Measurements from ENCODE around the gene NR2F1-AS1. TPM values are rescaled to one million over a fixed set of nuclear protein-coding genes. Genes with fewer than 3 reads are reported as not detected.

The NR2F1-AS1 gene
- total RNA-seq, 1 experiment from 2014 or later, result not detected

DNA sequence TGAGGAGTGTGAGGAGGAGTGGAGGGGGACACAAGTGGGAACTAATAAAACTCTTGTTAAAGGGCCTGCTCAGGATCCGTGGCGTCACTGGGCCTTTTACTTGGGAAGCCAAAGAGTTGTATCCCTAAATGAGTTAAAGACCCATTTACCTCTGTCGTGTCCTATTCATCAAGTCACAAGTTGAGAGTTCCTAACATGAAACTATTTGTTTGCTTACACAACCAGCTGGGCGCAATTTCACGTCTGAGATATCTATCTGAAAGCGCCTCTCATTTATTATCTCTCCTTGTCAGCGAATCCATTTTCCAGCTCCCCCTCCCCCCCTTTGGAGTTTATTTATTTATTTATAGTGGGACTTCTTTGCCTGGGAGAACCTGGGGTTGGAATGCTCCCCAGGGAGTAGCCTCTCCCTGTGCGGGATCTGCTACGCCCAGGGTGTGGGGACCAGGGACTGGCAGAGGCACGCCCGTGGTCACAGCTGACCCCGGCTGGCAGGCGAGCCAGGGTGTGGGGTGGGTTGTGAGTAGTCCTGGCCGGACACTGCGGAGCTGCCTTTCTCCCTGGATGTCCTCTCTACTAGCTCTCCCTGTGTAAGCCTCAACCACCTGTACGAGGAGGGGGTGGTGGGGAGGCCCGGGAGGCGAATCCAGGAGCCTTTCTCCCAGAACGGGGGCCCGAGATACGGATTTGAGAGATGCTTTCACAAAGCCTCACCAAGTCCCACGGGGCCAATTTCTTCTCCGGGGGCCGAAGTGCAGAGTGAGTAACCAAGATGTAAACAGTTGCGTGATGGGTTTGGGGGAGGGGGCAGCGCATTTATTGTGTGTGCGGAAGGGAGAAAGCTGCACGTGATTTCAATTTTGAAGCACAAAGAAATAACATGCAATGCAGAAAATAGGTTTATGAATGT lies 17.3 kb upstream of the NR2F1-AS1 start:
- Mint-ChIP-seq H3K27ac (ENCODE audit: unreplicated experiment) (no peak overlapping the region), H3K27me3 (ENCODE audit: insufficient read depth, unreplicated experiment) (no peaks in the 10 kb centered on the region), H3K9me3 (ENCODE audit: unreplicated experiment) (no peaks in the 10 kb centered on the region), H3K4me3 (ENCODE audit: unreplicated experiment) (no peak overlapping the region), H3K36me3 (ENCODE audit: insufficient read depth, unreplicated experiment) (no peaks in the 10 kb centered on the region), H3K4me1 (ENCODE audit: low read depth, unreplicated experiment) (no peaks in the 10 kb centered on the region)
- intact Hi-C loops (cut with micrococcal nuclease; ENCODE audit: unreplicated experiment), result no loop called here
- TF ChIP-seq, protein P1, sequence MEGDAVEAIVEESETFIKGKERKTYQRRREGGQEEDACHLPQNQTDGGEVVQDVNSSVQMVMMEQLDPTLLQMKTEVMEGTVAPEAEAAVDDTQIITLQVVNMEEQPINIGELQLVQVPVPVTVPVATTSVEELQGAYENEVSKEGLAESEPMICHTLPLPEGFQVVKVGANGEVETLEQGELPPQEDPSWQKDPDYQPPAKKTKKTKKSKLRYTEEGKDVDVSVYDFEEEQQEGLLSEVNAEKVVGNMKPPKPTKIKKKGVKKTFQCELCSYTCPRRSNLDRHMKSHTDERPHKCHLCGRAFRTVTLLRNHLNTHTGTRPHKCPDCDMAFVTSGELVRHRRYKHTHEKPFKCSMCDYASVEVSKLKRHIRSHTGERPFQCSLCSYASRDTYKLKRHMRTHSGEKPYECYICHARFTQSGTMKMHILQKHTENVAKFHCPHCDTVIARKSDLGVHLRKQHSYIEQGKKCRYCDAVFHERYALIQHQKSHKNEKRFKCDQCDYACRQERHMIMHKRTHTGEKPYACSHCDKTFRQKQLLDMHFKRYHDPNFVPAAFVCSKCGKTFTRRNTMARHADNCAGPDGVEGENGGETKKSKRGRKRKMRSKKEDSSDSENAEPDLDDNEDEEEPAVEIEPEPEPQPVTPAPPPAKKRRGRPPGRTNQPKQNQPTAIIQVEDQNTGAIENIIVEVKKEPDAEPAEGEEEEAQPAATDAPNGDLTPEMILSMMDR (IDR thresholded peaks at IDR 0.05; ENCODE audit: insufficient read depth in 1 of 2, low read depth in 1 of 2, low read length in 1 of 2, severe bottlenecking in 1 of 2, unreplicated experiment in 1 of 2), result no peak
- no TSS peak for BruUV-seq (replicated peaks)
- no peak for DNase-seq
- no peak overlapping the region for H3K4me3 ChIP-seq (ENCODE audit: low read depth, low read length)
- ChIA-PET CTCF (no interaction called here), POLR2A (no interaction called here)
- H3K27me3 ChIP-seq (replicated peaks; ENCODE audit: control insufficient read depth, insufficient read depth, low read length), result no peaks in the 10 kb centered on the region
- no peaks in the 10 kb centered on the region for H3K36me3 ChIP-seq (ENCODE audit: control insufficient read depth, insufficient read depth, low read length)
- H3K4me1 ChIP-seq, result no peaks in the 10 kb centered on the region
- H3K9me3 ChIP-seq, result no peaks in the 10 kb centered on the region

DNA sequence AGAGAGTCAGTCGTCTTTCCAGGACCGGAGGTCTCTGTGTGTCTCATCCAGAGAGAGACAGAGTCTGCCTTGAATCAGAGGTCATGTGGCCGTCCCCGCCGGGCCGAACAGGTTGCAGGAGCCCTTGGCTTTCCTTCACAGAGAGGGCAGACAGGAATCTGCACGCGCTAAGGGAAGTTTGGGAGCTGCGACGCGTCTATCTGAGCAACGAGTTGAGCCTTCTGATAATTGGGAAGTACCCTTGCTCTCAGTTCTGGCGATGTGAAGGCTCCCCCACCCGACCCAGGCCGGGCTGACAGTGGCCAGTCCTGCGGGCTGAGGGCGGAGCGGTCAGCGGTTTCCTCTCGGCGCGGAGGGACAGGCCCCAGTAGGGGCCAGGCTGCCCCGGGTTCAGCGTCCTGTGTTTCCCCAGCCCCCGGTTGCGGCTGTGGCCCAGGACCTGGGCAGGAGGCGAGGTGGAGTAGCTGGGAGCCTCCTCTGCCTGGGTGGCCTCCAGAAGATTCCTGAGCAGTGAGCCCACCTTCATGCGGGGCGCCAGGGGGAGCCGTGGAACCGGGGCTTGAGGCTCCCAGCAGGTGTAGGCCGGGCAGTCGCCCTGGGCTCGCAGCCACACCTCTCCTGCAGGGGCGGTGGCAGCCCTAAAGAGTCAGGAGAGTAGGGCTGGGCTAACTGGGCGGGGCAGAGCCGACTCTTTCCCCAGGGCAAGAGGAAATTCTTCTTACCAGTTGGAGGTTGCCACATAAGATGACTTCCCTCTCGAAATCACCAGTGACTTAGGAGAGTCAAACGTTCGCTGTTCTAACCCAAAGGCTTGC lies 15.9 kb upstream of the NR2F1-AS1 start:
- H3K9me3 Mint-ChIP-seq (ENCODE audit: unreplicated experiment), result no peaks in the 10 kb centered on the region
- H3K27me3 Mint-ChIP-seq (ENCODE audit: insufficient read depth, unreplicated experiment), result no peaks in the 10 kb centered on the region
- no TSS peak for BruUV-seq (replicated peaks)
- TF ChIP-seq, protein P1 (IDR thresholded peaks at IDR 0.05; ENCODE audit: insufficient read depth in 1 of 2, low read depth in 1 of 2, low read length in 1 of 2, severe bottlenecking in 1 of 2, unreplicated experiment in 1 of 2), result no peak
- H3K27me3 ChIP-seq (replicated peaks; ENCODE audit: control insufficient read depth, insufficient read depth, low read length), result no peaks in the 10 kb centered on the region
- no peak overlapping the region for H3K4me3 Mint-ChIP-seq (ENCODE audit: unreplicated experiment)
- H3K4me3 ChIP-seq (ENCODE audit: low read depth, low read length), result no peak overlapping the region
- no peaks in the 10 kb centered on the region for H3K4me1 ChIP-seq
- CTCF ChIA-PET, result no interaction called here
- intact Hi-C loops (cut with micrococcal nuclease; ENCODE audit: unreplicated experiment), result no loop called here
- H3K36me3 Mint-ChIP-seq (ENCODE audit: insufficient read depth, unreplicated experiment), result no peaks in the 10 kb centered on the region
- H3K36me3 ChIP-seq (ENCODE audit: control insufficient read depth, insufficient read depth, low read length), result no peaks in the 10 kb centered on the region
- peak in 1 of 2 experiments; percentile 10 for DNase-seq
- H3K4me1 Mint-ChIP-seq (ENCODE audit: low read depth, unreplicated experiment), result no peaks in the 10 kb centered on the region
- H3K9me3 ChIP-seq, result no peaks in the 10 kb centered on the region
- POLR2A ChIA-PET, result no interaction called here
- no peak overlapping the region for H3K27ac Mint-ChIP-seq (ENCODE audit: unreplicated experiment)

DNA sequence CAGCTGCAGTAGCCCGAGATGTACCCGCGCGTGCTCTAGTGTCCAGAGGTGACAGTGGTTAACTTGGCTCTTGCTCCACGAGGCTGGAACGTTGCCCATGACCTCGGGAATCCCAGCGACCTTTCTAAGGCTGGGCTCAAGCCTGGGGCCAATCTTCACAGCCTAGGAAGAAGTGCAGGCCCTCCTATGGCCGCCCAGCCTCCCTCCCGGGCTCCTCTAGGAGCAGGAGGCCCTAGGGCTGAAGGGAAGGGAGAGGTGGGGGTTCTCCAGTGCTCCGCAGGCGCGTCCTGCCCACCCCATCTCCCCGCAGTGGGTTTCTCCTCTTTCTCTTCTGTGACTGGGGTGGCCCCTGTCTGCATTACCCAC lies 15.3 kb upstream of the NR2F1-AS1 start:
- CTCF ChIA-PET, result no interaction called here
- no peaks in the 10 kb centered on the region for H3K27me3 Mint-ChIP-seq (ENCODE audit: insufficient read depth, unreplicated experiment)

More for the DNA sequence above, 15.3 kb upstream of the NR2F1-AS1 start:
- BruUV-seq (replicated peaks), result no TSS peak
- intact Hi-C loops (cut with micrococcal nuclease; ENCODE audit: unreplicated experiment), result no loop called here
- Histone ChIP-seq H3K36me3 (ENCODE audit: control insufficient read depth, insufficient read depth, low read length) (no peaks in the 10 kb centered on the region), H3K9me3 (no peaks in the 10 kb centered on the region), H3K4me1 (no peaks in the 10 kb centered on the region), H3K27me3 (replicated peaks; ENCODE audit: control insufficient read depth, insufficient read depth, low read length) (no peaks in the 10 kb centered on the region), H3K4me3 (ENCODE audit: low read depth, low read length) (no peak overlapping the region)
- TF ChIP-seq, protein P1 (IDR thresholded peaks at IDR 0.05; ENCODE audit: insufficient read depth in 1 of 2, low read depth in 1 of 2, low read length in 1 of 2, severe bottlenecking in 1 of 2, unreplicated experiment in 1 of 2), result no peak
- Mint-ChIP-seq H3K4me3 (ENCODE audit: unreplicated experiment) (no peak overlapping the region), H3K4me1 (ENCODE audit: low read depth, unreplicated experiment) (no peaks in the 10 kb centered on the region), H3K36me3 (ENCODE audit: insufficient read depth, unreplicated experiment) (no peaks in the 10 kb centered on the region), H3K27ac (ENCODE audit: unreplicated experiment) (no peak overlapping the region), H3K9me3 (ENCODE audit: unreplicated experiment) (no peaks in the 10 kb centered on the region)
- POLR2A ChIA-PET, result no interaction called here
- DNase-seq, result no peak

Data from Caco-2 (cell line).